GM10266 (cell line): ENCODE data around the gene FAM170B.

Experiments used
- DNase-seq: peaks from one replicate; pipeline ENCODE4 v3.0.0; 2012; ENCODE audit errors: extremely low spot score
- CTCF ChIP-seq: IDR thresholded peaks from 2 replicates; pipeline ENCODE4 v1.5.1; 2012; ENCODE audit warnings: mild to moderate bottlenecking, low read depth; ENCODE audit not compliant: control insufficient read depth, insufficient read depth; ENCODE audit errors: missing control alignments

The FAM170B gene

GRCh38 chr10:49118430-49119074 is 15.3 kb downstream of the FAM170B start:
- no peak for TF ChIP-seq CTCF
- DNase-seq: no peak

- no peak for TF ChIP-seq CTCF
- no peak for DNase-seq
Observed at GRCh38 chr10:49117376-49118070, 16.3 kb downstream of the FAM170B start.

- no peak for DNase-seq
- TF ChIP-seq CTCF: no peak
Observed at GRCh38 chr10:49116509-49117375, 17.1 kb downstream of the FAM170B start.

- TF ChIP-seq CTCF: no peak
- no peak for DNase-seq
Observed at GRCh38 chr10:49115796-49116508, 17.9 kb downstream of the FAM170B start.

GRCh38 chr10:49115015-49115795 is 18.6 kb downstream of the FAM170B start, which contains the start of gene VSTM4:
Gene VSTM4, minus strand, starts transcription at chr10:49115522. Its CDS starts 37 bp downstream, at chr10:49115485.
- DNase-seq: peak; percentile 56
- peak; percentile 13 for TF ChIP-seq CTCF

- TF ChIP-seq CTCF: no peak
- no peak for DNase-seq
Observed at GRCh38 chr10:49114718-49115014, 19.2 kb downstream of the FAM170B start.
